GM18508 (cell line): ENCODE data around the gene ERMARD.
"Not testable (repeated sequence)": the region's sequence is repeated elsewhere in the genome, so short reads cannot be mapped to it uniquely, and the experiment has no call there.

ENCODE experiments used
- ATAC-seq: cut with Tn5 transposase; IDR thresholded peaks from one replicate; pipeline ENCODE4 v1.9.1; 2021; ENCODE audit warnings: moderate number of reproducible peaks; ENCODE audit not compliant: insufficient read depth, unreplicated experiment

ERMARD gene

GRCh38 chr6:169729961-169730360 lies 21.5 kb upstream of the ERMARD start:
- ATAC-seq, result no peak

GRCh38 chr6:169738204-169738975 lies 13.0 kb upstream of the ERMARD start:
- ATAC-seq, result no peak

- ATAC-seq, result no peak
These were observed 12.4 kb upstream of the ERMARD start for GRCh38 chr6:169738976-169739529.

GRCh38 chr6:169741344-169741743 lies 10.1 kb upstream of the ERMARD start:
- no peak for ATAC-seq

GRCh38 chr6:169745405-169745804 lies 6.0 kb upstream of the ERMARD start:
- no peak for ATAC-seq

- ATAC-seq, result no peak
These were observed 4.9 kb upstream of the ERMARD start for GRCh38 chr6:169746556-169746955.

- no peak for ATAC-seq
These were observed 727 bp downstream of the ERMARD start for GRCh38 chr6:169752074-169752623.

- ATAC-seq, result no peak
These were observed 3.7 kb downstream of the ERMARD start for GRCh38 chr6:169755162-169755561.

GRCh38 chr6:169763308-169763707 lies 11.9 kb downstream of the ERMARD start:
- ATAC-seq, result no peak

- no peak for ATAC-seq
These were observed 12.5 kb downstream of the ERMARD start for GRCh38 chr6:169763881-169764280.

GRCh38 chr6:169765789-169766188 lies 14.4 kb downstream of the ERMARD start:
- ATAC-seq, result not testable (repeated sequence)

- ATAC-seq, result no peak
These were observed 14.8 kb downstream of the ERMARD start for GRCh38 chr6:169766232-169766631.

GRCh38 chr6:169766921-169767736 lies 15.7 kb downstream of the ERMARD start:
- no peak for ATAC-seq

GRCh38 chr6:169774347-169774746 lies 22.9 kb downstream of the ERMARD start:
- ATAC-seq, result no peak

GRCh38 chr6:169775321-169775720 lies 23.9 kb downstream of the ERMARD start:
- no peak for ATAC-seq

GRCh38 chr6:169776379-169776778 lies 25.0 kb downstream of the ERMARD start:
- ATAC-seq, result no peak

GRCh38 chr6:169777896-169778295 lies 26.5 kb downstream of the ERMARD start:
- no peak for ATAC-seq

- ATAC-seq, result no peak
These were observed 27.2 kb downstream of the ERMARD start for GRCh38 chr6:169778646-169779045.

- no peak for ATAC-seq
These were observed 27.8 kb downstream of the ERMARD start for GRCh38 chr6:169779092-169779815.

GRCh38 chr6:169779896-169780295 lies 28.5 kb downstream of the ERMARD start:
- no peak for ATAC-seq
